Measurements from ENCODE around the gene SNRNP48. TPM values are rescaled to one million over a fixed set of nuclear protein-coding genes. Genes with fewer than 3 reads are reported as not detected.

Gene SNRNP48
- total and polyA plus RNA-seq, 2 donors (not counting 3 experiments of a cell fraction or from before 2014, with no cell fraction given): 4.2 to 13.2 TPM

DNA sequence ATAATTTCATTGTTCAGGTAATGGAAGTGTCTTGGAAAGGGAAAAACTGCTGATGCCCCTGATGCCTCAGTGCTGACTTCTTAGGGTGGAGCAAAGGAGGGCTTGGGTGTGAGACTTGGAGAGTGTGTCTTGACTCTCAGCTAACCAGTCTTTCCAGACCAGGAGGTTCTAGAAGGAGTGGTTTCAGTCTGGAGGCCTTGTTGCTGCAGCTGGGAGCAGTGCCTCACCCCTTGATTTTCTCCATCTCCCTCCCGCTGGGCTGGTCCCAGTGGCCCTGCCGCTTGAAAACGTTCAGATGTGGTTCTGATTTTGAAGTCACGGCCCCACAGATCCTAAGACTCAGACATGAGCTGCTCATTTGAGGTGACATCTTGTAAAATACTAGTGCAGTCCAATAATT is 43.1 kb upstream of the SNRNP48 start:
- H2AFZ ChIP-seq (ENCODE audit: low read depth, low read length): no peak overlapping the region
- intact Hi-C loops (cut with micrococcal nuclease) (no loop called here), dilution Hi-C loops (cut with MboI; ENCODE audit: extremely low pct_ligation_motif_present, low sequenced_read_pairs) (no loop called here)
- H3K9ac ChIP-seq (replicated peaks; ENCODE audit: extremely low read depth, insufficient read depth, low read length): no peak overlapping the region
- H3K79me2 ChIP-seq (ENCODE audit: control insufficient read depth, insufficient read depth, low read length): no peaks in the 10 kb centered on the region
- no peaks in the 10 kb centered on the region for H3K9me3 ChIP-seq (replicated peaks; ENCODE audit: control insufficient read depth, insufficient read depth, low read length)
- H3K4me1 ChIP-seq (ENCODE audit: control insufficient read depth, extremely low read depth, insufficient read depth, low read length): peaks cover 6% of the 10 kb centered on the region
- H4K20me1 ChIP-seq (replicated peaks; ENCODE audit: control insufficient read depth, extremely low read depth, insufficient read depth, low read length): no peaks in the 10 kb centered on the region
- BruUV-seq (replicated peaks): no TSS peak
- no peaks in the 10 kb centered on the region for H3K9me1 ChIP-seq (replicated peaks; ENCODE audit: control insufficient read depth, extremely low read depth, insufficient read depth, low read length)
- H3K27ac ChIP-seq (ENCODE audit: insufficient read depth, low read depth, low read length): no peak overlapping the region
- no peaks in the 10 kb centered on the region for H3K36me3 ChIP-seq (ENCODE audit: control insufficient read depth in 2 of 2, extremely low read depth in 1 of 2, insufficient read depth in 2 of 2, low read length in 2 of 2)
- peaks cover 28 to 50% of the 10 kb centered on the region in 2 experiments for H3K27me3 ChIP-seq (ENCODE audit: control insufficient read depth in 2 of 2, insufficient read depth in 2 of 2, low read length in 2 of 2)
- ChIA-PET CTCF (no interaction called here), POLR2A (no interaction called here)
- FAIRE-seq (no peak), DNase-seq (ENCODE audit: low read depth, low spot score) (no peak)
- TF ChIP-seq POLR2A (IDR thresholded peaks at IDR 0.05; ENCODE audit: low read depth, low read length): no peak
- TF ChIP-seq EZH2 (IDR thresholded peaks at IDR 0.05; ENCODE audit: borderline replicate concordance, low read depth, low read length, severe bottlenecking): no peak
- TF ChIP-seq, protein P1, sequence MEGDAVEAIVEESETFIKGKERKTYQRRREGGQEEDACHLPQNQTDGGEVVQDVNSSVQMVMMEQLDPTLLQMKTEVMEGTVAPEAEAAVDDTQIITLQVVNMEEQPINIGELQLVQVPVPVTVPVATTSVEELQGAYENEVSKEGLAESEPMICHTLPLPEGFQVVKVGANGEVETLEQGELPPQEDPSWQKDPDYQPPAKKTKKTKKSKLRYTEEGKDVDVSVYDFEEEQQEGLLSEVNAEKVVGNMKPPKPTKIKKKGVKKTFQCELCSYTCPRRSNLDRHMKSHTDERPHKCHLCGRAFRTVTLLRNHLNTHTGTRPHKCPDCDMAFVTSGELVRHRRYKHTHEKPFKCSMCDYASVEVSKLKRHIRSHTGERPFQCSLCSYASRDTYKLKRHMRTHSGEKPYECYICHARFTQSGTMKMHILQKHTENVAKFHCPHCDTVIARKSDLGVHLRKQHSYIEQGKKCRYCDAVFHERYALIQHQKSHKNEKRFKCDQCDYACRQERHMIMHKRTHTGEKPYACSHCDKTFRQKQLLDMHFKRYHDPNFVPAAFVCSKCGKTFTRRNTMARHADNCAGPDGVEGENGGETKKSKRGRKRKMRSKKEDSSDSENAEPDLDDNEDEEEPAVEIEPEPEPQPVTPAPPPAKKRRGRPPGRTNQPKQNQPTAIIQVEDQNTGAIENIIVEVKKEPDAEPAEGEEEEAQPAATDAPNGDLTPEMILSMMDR (IDR thresholded peaks at IDR 0.05; ENCODE audit: extremely low read depth in 1 of 2, insufficient read depth in 1 of 2, low read depth in 1 of 2, low read length in 2 of 2): no peak
- no peak for TF ChIP-seq FOS (IDR thresholded peaks at IDR 0.05; ENCODE audit: borderline replicate concordance, insufficient read depth, low read length)
- TF ChIP-seq MYC (IDR thresholded peaks at IDR 0.05; ENCODE audit: low read depth, low read length): no peak
- TF ChIP-seq, protein P2, sequence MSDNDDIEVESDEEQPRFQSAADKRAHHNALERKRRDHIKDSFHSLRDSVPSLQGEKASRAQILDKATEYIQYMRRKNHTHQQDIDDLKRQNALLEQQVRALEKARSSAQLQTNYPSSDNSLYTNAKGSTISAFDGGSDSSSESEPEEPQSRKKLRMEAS (IDR thresholded peaks at IDR 0.05; ENCODE audit: insufficient read depth, insufficient read length): no peak
- no peak for TF ChIP-seq JUN (IDR thresholded peaks at IDR 0.05; ENCODE audit: borderline replicate concordance, insufficient read depth, insufficient read length, low read depth)
- no peak for TF ChIP-seq POLR2AphosphoS5 (IDR thresholded peaks at IDR 0.05; ENCODE audit: insufficient read depth, low read depth, low read length)
- TF ChIP-seq GATA2 (IDR thresholded peaks at IDR 0.05; ENCODE audit: insufficient read depth, insufficient read length, low read depth, low read length): no peak
- no peak overlapping the region for H3K4me2 ChIP-seq (ENCODE audit: insufficient read depth, low read length)
- H3K4me3 ChIP-seq (replicated peaks in 1 of 3; ENCODE audit: insufficient read depth in 1 of 3, low read depth in 1 of 3, low read length in 3 of 3): no peak overlapping the region

Measured in endothelial cell of umbilical vein (primary cell).